HL-60 (cell line): ENCODE measurements around the gene SIGLEC6.

ENCODE experiments used
- DNase-seq, 2 experiments: peaks; one replicate each; pipeline ENCODE4 v3.0.0-alpha.2; 2010 to 2020; ENCODE audit warnings: low read depth in 1 of 2, low spot score in 1 of 2
- H3K27ac ChIP-seq: fragments of 250-450 bp; sonication (Bioruptor Pico); replicated peaks from 2 replicates; pipeline ENCODE4 v1.5.1; 2020; ENCODE audit warnings: mild to moderate bottlenecking, moderate library complexity
- H3K27me3 ChIP-seq: fragments of 250-450 bp; sonication (Bioruptor Pico); 2 replicates; pipeline ENCODE4 v1.5.1; 2021; ENCODE audit warnings: mild to moderate bottlenecking, moderate library complexity; ENCODE audit not compliant: insufficient read depth, poor library complexity, severe bottlenecking
- H3K4me3 ChIP-seq: replicated peaks from 2 replicates; pipeline ENCODE4 v1.5.1; 2011; ENCODE audit warnings: mild to moderate bottlenecking, control low read depth, low read length; ENCODE audit not compliant: insufficient read depth
- GABPA ChIP-seq: IDR thresholded peaks from 2 replicates; pipeline ENCODE4 v1.6.1; 2012; ENCODE audit warnings: low read depth
- POLR2AphosphoS5 ChIP-seq: IDR thresholded peaks from 2 replicates; pipeline ENCODE4 v1.6.1; 2012; ENCODE audit warnings: low read depth
- SPI1 ChIP-seq: IDR thresholded peaks from 2 replicates; pipeline ENCODE4 v1.6.1; 2012; ENCODE audit warnings: low read depth, mild to moderate bottlenecking, borderline replicate concordance
- TF ChIP-seq, protein P1 (sequence below): IDR thresholded peaks from one replicate; pipeline ENCODE4 v1.5.1; 2011; ENCODE audit warnings: low read length, control low read depth, inconsistent platforms; ENCODE audit not compliant: insufficient read depth
- TF ChIP-seq, protein P2 (sequence below): IDR thresholded peaks from 2 replicates; pipeline ENCODE4 v1.6.1; 2012; ENCODE audit warnings: low read depth; ENCODE audit not compliant: insufficient replicate concordance

SIGLEC6 gene

DNA sequence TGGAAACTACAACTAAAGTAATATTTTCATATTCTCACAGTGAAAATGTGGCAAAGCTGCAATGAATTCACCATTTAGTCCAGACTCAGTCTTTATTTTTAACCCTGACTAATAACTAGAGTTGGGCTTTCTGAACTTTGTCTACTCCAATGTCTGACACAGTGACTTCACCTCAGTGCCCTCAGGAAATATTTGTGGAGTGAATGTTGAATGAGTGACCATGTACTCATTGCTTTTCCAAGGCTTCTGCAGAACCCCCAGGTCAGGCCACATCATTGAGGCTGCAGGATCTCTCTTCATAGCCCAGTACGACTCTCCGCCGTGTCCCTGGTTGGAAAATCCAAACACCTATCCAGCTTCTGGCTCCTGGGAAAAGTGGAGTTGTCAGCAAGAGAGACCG, 41.4 kb upstream of the SIGLEC6 start:
- TF ChIP-seq, protein P1, sequence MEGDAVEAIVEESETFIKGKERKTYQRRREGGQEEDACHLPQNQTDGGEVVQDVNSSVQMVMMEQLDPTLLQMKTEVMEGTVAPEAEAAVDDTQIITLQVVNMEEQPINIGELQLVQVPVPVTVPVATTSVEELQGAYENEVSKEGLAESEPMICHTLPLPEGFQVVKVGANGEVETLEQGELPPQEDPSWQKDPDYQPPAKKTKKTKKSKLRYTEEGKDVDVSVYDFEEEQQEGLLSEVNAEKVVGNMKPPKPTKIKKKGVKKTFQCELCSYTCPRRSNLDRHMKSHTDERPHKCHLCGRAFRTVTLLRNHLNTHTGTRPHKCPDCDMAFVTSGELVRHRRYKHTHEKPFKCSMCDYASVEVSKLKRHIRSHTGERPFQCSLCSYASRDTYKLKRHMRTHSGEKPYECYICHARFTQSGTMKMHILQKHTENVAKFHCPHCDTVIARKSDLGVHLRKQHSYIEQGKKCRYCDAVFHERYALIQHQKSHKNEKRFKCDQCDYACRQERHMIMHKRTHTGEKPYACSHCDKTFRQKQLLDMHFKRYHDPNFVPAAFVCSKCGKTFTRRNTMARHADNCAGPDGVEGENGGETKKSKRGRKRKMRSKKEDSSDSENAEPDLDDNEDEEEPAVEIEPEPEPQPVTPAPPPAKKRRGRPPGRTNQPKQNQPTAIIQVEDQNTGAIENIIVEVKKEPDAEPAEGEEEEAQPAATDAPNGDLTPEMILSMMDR, result no peak
- TF ChIP-seq POLR2AphosphoS5, result no peak
- no peaks in the 10 kb centered on the region for H3K27me3 ChIP-seq
- DNase-seq, result no peak
- no peak overlapping the region for H3K27ac ChIP-seq
- no peak overlapping the region for H3K4me3 ChIP-seq

DNA sequence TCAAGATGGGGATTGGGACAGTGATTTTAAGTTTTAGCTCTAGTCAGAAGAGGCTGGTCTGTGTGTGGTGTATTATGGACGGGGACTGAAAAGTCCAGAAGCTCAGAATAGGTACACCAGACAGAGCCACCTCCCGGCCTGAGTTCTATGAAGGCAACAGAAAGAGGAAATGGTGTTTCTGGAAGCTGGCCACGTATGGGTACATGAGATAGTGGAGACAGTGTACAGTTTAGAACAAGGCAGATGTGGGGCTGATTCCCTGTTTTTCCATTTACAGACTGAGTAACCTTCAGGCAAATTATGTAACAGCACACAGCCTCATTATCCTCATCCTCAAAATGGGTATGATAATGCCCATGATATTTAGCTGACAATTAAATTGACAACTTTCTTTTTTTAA, 40.9 kb upstream of the SIGLEC6 start:
- DNase-seq, result peak in 1 of 2 experiments; percentile 75
- TF ChIP-seq, protein P1, result no peak
- TF ChIP-seq, protein P2, sequence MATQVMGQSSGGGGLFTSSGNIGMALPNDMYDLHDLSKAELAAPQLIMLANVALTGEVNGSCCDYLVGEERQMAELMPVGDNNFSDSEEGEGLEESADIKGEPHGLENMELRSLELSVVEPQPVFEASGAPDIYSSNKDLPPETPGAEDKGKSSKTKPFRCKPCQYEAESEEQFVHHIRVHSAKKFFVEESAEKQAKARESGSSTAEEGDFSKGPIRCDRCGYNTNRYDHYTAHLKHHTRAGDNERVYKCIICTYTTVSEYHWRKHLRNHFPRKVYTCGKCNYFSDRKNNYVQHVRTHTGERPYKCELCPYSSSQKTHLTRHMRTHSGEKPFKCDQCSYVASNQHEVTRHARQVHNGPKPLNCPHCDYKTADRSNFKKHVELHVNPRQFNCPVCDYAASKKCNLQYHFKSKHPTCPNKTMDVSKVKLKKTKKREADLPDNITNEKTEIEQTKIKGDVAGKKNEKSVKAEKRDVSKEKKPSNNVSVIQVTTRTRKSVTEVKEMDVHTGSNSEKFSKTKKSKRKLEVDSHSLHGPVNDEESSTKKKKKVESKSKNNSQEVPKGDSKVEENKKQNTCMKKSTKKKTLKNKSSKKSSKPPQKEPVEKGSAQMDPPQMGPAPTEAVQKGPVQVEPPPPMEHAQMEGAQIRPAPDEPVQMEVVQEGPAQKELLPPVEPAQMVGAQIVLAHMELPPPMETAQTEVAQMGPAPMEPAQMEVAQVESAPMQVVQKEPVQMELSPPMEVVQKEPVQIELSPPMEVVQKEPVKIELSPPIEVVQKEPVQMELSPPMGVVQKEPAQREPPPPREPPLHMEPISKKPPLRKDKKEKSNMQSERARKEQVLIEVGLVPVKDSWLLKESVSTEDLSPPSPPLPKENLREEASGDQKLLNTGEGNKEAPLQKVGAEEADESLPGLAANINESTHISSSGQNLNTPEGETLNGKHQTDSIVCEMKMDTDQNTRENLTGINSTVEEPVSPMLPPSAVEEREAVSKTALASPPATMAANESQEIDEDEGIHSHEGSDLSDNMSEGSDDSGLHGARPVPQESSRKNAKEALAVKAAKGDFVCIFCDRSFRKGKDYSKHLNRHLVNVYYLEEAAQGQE, result no peak
- TF ChIP-seq SPI1 (peak; percentile 93), GABPA (no peak), POLR2AphosphoS5 (no peak)
- H3K27ac ChIP-seq, result no peak overlapping the region
- no peaks in the 10 kb centered on the region for H3K27me3 ChIP-seq
- H3K4me3 ChIP-seq, result peak overlapping the region; percentile 92

DNA sequence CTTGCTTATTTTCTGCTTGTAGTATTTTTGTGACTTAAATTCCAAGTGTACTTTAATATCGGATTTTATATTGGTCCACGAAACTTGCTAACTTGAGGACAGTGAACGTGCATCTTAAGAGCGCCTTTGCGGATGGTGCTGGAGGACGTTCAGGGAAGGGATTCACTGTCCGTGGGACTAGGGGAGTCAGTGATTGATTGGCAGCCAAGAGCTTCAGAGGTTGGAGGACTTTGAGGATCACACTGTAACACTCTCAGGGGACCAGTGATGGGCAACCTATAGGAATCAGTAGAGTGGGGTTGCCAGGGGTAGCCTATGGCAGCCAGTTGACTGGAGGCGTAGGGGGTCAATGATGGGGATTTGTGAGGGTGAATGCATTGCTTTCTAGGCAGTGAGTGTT, 40.1 kb upstream of the SIGLEC6 start:
- DNase-seq, result no peak
- Histone ChIP-seq H3K27me3 (no peaks in the 10 kb centered on the region), H3K4me3 (peak overlapping the region; percentile 92), H3K27ac (peak overlapping the region; percentile 68)
- TF ChIP-seq, protein P2, result no peak
- TF ChIP-seq, protein P1, result no peak
- TF ChIP-seq SPI1 (no peak), GABPA (no peak), POLR2AphosphoS5 (no peak)

GRCh38 chr19:51570962-51571575, 39.6 kb upstream of the SIGLEC6 start, which contains the start of gene ZNF175:
TSS of gene ZNF175 (plus strand) at chr19:51571283. CDS start at chr19:51573330, 2,047 bp downstream.
- peak; percentile 92 to 95 for DNase-seq
- no peaks in the 10 kb centered on the region for H3K27me3 ChIP-seq
- peak within 1 kb of the TSS; percentile 68 for H3K27ac ChIP-seq
- TF ChIP-seq POLR2AphosphoS5, result peak; percentile 60
- peak; percentile 32; the same call in 1 of the 2 replicates for TF ChIP-seq SPI1
- TF ChIP-seq, protein P1, result no peak
- peak; percentile 83 for TF ChIP-seq GABPA
- peak within 1 kb of the TSS; percentile 92 for H3K4me3 ChIP-seq
